Raji (cell line): ENCODE data around the gene AKR1B15.

ENCODE experiments used
- POLR2A ChIP-seq: IDR thresholded peaks from 2 replicates; pipeline ENCODE4 v1.6.1; 2011; ENCODE audit warnings: low read depth, low read length, control low read depth; ENCODE audit not compliant: insufficient read depth

The AKR1B15 gene

GRCh38 chr7:134593530-134594392 is 44.9 kb downstream of the AKR1B15 start:
- no peak for TF ChIP-seq POLR2A

GRCh38 chr7:134594877-134595276 is 46.0 kb downstream of the AKR1B15 start:
- no peak for TF ChIP-seq POLR2A

GRCh38 chr7:134599371-134599770 is 50.5 kb downstream of the AKR1B15 start:
- no peak for TF ChIP-seq POLR2A

- TF ChIP-seq POLR2A, result no peak
Observed at GRCh38 chr7:134601459-134601858, 52.5 kb downstream of the AKR1B15 start.

DNA sequence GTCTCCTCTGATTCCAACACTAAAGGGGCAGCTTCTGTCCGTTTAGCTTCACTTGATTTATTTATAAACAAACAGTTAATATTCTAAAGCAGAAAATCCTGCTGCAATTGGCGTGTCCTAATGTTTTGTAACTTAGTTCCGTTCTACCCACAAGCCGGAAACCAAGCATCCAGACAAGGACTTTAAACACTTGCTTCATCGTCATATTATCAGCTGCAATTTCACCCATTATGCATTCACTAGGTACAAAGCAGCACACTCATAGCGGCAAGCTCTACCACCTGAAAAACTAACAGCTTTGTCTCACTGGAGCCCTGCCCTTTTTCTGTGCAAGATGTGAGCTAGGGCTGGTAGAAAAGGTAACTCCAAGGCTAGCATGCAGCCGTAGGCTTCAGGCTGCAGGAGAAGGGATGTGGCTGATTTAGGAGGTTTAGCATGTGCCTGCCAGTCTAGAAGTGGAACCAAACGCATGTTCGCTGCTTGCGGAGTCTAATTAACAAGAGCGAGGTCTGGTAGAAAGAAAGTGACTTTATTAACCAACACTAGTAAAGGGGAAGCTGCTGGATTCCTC is 54.1 kb downstream of the AKR1B15 start:
- no peak for TF ChIP-seq POLR2A

DNA sequence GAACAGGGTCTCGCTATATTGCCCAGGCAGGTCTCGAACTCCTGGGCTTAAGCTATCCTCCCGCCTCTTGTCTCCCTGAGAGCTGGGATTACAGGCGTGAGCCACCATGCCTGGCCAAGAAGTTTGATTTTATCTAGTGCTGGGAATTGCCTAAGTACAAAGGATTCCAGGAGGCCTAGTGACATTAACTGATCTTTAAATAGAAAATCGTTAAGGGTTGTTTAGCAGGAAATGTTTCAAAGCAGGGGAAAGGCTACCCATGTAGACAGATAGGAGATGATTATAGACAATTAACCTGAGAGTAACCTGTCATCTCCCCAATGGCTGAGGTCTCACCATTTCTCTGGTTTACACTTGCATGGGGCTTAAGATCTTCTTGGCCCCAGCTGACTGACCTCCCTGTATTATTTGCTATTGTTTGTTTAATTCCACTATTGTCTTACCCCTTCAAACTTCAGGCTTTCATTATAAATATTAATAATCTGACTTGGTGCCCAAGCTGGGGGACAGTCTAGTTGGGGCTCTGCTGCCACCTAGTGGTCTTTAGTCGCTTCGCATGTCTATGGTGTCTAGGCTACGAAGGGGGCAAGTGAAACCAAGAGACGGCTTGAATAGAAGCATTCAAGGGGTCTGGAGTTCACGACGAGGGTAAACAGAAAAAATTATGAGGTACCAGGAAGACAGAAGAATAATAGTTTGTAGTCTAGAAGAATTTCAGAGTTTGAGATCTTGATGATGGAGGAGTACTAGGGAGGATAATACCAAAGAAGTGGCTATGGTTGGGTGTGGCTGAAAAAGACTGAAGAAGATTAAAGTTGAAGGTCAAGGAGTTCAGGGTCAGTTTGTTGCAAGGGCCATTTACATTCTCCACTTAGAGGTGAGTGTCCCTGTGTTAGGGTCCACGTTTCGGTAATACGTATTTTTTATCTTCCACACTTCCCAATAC is 57.3 kb downstream of the AKR1B15 start:
- no peak for TF ChIP-seq POLR2A

- TF ChIP-seq POLR2A, result no peak
Observed at GRCh38 chr7:134611611-134612151, 62.8 kb downstream of the AKR1B15 start.

DNA sequence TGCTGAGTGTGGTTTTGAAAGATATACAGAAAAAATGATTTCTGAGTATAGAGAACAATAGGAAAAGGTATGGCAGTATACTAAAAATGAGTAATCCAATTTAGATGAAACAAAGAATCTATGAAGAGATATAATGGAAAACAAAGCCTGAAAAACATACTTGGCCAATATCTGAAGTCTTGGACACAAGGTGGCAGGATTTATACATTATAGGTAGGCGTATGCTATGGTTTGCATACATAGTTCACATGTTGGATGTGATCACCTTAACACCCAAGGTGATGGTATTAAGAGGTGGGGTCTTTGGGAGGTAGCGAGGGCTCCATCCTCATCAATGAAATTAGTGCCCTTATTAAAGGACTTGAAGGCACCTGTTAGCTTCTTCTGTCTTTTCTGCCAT is 63.3 kb downstream of the AKR1B15 start:
- TF ChIP-seq POLR2A, result no peak

DNA sequence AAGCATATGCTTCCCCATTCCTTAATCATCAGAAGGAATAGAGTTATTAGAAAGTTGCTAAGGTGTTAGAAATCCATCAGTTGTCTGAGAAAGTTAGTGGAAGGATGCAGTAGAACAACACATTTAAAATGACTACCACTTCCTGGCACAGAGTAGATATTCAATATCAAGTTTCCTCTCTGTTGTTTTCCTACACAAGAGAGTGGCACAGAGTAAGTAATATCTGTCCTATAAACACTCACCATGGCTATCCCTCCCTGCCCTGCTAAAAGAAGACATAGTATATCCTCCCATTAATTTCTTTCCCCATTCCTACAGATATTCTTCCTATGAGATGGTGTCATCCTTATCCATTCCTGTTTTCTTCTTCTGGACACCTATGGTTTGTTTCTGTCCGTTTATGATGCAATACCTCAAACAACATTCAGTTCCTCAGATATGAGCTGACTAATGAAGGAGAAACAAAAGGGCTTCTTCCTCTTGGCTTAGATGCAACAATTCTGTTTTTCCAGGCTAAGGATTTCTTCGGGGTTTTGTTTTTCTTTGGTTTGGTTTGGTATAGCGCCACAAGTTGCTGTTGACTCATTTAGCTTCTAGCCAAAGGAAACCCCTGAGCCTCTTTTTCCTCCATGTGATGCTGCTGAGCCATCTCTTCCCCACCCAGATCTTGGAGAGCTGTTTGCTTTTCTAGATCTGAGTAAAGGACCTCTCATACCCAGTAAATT is 64.9 kb downstream of the AKR1B15 start:
- no peak for TF ChIP-seq POLR2A

DNA sequence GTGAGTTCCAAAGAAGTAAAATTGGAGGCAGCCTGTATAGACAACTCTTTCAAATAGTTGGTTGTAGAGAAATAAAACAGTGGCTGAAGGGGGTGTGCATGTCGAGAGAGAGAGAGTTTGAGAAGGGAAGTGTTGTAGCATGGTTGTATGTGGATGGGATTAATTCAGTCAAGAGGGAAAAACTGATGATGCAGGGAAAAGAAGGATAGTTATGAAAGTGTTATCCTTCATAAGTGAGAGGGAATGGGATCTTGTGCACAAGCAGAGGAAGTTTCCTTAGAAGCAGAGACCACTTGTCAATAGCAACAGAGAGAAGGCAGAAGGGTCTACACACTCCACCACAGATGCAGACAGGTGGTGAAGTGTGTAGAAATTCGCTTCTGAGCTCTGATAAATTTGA is 67.7 kb downstream of the AKR1B15 start:
- no peak for TF ChIP-seq POLR2A

DNA sequence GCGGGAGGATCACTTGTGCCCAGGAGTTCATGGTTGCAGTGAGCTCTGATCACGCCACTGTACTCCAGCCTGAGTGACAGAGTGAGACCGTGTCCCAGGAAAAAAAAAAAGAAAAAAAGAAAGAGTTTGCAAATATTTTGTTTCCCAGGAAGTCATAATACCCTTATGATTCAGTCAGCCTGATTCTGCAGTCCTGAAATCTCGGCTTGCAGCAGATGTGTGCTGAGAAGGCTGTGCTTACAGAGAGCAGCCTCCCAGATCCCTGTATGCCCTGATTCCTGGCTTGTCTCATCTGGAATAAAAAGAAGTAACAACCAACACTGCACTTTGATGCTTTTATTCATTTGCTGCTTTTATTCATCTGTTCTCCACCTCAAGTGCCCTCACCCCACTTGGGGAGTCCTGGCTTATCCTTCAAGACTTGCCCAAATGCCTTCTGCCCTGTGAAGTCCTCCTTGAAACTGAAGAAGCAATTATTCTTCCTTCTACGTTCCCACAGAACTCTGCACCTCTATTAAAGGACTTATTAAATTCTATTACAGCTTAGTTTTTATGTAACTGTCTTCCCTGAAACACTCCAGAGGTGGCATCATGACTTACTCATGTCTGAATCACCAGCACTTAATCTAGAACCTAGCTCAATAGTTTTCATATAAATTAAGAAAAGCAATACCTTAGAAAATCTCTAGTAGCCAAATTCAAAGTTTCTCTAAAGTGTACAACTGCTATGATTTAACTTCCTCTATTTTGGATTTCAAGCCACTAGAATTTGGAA is 70.0 kb downstream of the AKR1B15 start:
- TF ChIP-seq POLR2A, result no peak

- TF ChIP-seq POLR2A, result no peak
Observed at GRCh38 chr7:134619627-134620331, 70.9 kb downstream of the AKR1B15 start.

GRCh38 chr7:134622303-134622995 is 73.5 kb downstream of the AKR1B15 start:
- no peak for TF ChIP-seq POLR2A

DNA sequence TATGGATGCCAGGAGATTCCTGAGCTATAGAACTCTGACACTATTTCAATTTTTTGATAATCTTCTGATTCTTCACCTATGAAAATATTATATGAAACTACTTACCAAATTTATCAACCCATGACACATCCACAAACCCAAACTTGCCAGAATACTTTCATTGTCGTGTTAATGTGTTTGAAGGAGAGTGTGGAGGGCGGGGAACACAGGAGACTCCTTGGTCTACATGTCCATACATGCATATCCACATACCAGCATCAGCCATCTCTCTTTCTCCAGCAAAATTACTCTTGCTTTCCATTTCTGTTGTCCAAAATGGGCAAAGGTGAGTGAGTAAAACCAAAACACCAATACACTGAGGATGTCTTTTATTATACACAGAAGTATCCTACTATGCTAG is 74.3 kb downstream of the AKR1B15 start:
- no peak for TF ChIP-seq POLR2A
